ENCODE measurements around the gene CSNK2B. TPM values are rescaled to one million over a fixed set of nuclear protein-coding genes. Genes with fewer than 3 reads are reported as not detected.

The CSNK2B gene
- total RNA-seq, 2 experiments from 2014 or later: 230 to 245 TPM

GRCh38 chr6:31666337-31666965 is 571 bp downstream of the CSNK2B start:
- no peaks in the 10 kb centered on the region for H3K9me3 ChIP-seq (ENCODE audit: low read length)
- H3K79me2 ChIP-seq (ENCODE audit: insufficient read depth, low read depth, low read length): peaks cover 54% of the 10 kb centered on the region
- BruUV-seq (replicated peaks): no TSS peak
- H3K4me1 ChIP-seq (ENCODE audit: insufficient read depth, low read length, poor library complexity, severe bottlenecking): peaks cover 36% of the 10 kb centered on the region
- no peak overlapping the region for H2AFZ ChIP-seq (ENCODE audit: low read length)
- DNase-seq (ENCODE audit: low spot score): no peak
- H3K27ac ChIP-seq (ENCODE audit: low read depth, low read length, poor library complexity, severe bottlenecking): peak overlapping the region; percentile 90
- peaks cover 76% of the 10 kb centered on the region for H3K36me3 ChIP-seq (ENCODE audit: insufficient read depth, low read length)
- H3K9me2 ChIP-seq (ENCODE audit: insufficient read depth, low read length): no peaks in the 10 kb centered on the region
- peak overlapping the region; percentile 90 for H3K4me2 ChIP-seq (ENCODE audit: low read length)
- TF ChIP-seq EZH2phosphoT487 (IDR thresholded peaks at IDR 0.05; ENCODE audit: borderline replicate concordance, low read depth, low read length) (no peak), CTCF (conservative IDR thresholded peaks at IDR 0.05; ENCODE audit: low read length) (no peak)
- ChIA-PET POLR2A (interaction anchor here (0.7 to 0.9 kb wide), 2 partner anchors 13 to 37 kb away, joined by 3 read pairs; partner anchors contain the start of gene ABHD16A), CTCF (ENCODE audit: unreplicated experiment) (no interaction called here)
- intact Hi-C loops (cut with micrococcal nuclease; ENCODE audit: unreplicated experiment): no loop called here
- H4K20me1 ChIP-seq (ENCODE audit: insufficient read depth, low read length): 0 out of 2 replicates have a peak, but pooled peaks cover 3% of the 10 kb centered on the region
- peak overlapping the region; percentile 99 for H3K4me3 ChIP-seq (ENCODE audit: low read depth, low read length, poor library complexity, severe bottlenecking)

GRCh38 chr6:31669676-31670075 is 3.8 kb downstream of the CSNK2B start, which contains the start of gene LY6G5B:
LY6G5B (plus strand) TSS chr6:31669976; CDS start chr6:31670951, 975 bp downstream.
- Histone ChIP-seq H2AFZ (ENCODE audit: low read length) (no peak within 1 kb of the TSS), H3K4me2 (ENCODE audit: low read length) (no peak within 1 kb of the TSS), H3K79me2 (ENCODE audit: insufficient read depth, low read depth, low read length) (peaks cover 30% of the 10 kb centered on the region), H3K9me2 (ENCODE audit: insufficient read depth, low read length) (no peaks in the 10 kb centered on the region), H3K4me3 (ENCODE audit: low read depth, low read length, poor library complexity, severe bottlenecking) (no peak within 1 kb of the TSS), H3K36me3 (ENCODE audit: insufficient read depth, low read length) (peaks cover 74% of the 10 kb centered on the region), H3K27ac (ENCODE audit: low read depth, low read length, poor library complexity, severe bottlenecking) (no peak within 1 kb of the TSS), H4K20me1 (ENCODE audit: insufficient read depth, low read length) (0 out of 2 replicates have a peak, but pooled peaks cover 3% of the 10 kb centered on the region), H3K4me1 (ENCODE audit: insufficient read depth, low read length, poor library complexity, severe bottlenecking) (peaks cover 11% of the 10 kb centered on the region), H3K9me3 (ENCODE audit: low read length) (no peaks in the 10 kb centered on the region)
- no peak for TF ChIP-seq CTCF (conservative IDR thresholded peaks at IDR 0.05; ENCODE audit: low read length)
- TF ChIP-seq EZH2phosphoT487 (IDR thresholded peaks at IDR 0.05; ENCODE audit: borderline replicate concordance, low read depth, low read length): no peak
- DNase-seq (ENCODE audit: low spot score): no peak
- intact Hi-C loops (cut with micrococcal nuclease; ENCODE audit: unreplicated experiment): no loop called here
- BruUV-seq (replicated peaks): no TSS peak
- POLR2A ChIA-PET: interaction anchor here (0.9 kb wide), 1 partner anchor 35 kb away, joined by 3 read pairs; no protein-coding TSS in a partner anchor
- CTCF ChIA-PET (ENCODE audit: unreplicated experiment): no interaction called here

GRCh38 chr6:31676322-31676903 is 10.5 kb downstream of the CSNK2B start:
- intact Hi-C loops (cut with micrococcal nuclease; ENCODE audit: unreplicated experiment): no loop called here
- no TSS peak for BruUV-seq (replicated peaks)
- ChIA-PET CTCF (ENCODE audit: unreplicated experiment) (no interaction called here), POLR2A (no interaction called here)
- H3K9me3 ChIP-seq (ENCODE audit: low read length): no peaks in the 10 kb centered on the region
- H3K27ac ChIP-seq (ENCODE audit: low read depth, low read length, poor library complexity, severe bottlenecking): no peak overlapping the region
- H3K4me1 ChIP-seq (ENCODE audit: insufficient read depth, low read length, poor library complexity, severe bottlenecking): peaks cover 28% of the 10 kb centered on the region
- no peaks in the 10 kb centered on the region for H3K9me2 ChIP-seq (ENCODE audit: insufficient read depth, low read length)
- H4K20me1 ChIP-seq (ENCODE audit: insufficient read depth, low read length): no peaks in the 10 kb centered on the region
- no peak for TF ChIP-seq CTCF (conservative IDR thresholded peaks at IDR 0.05; ENCODE audit: low read length)
- TF ChIP-seq EZH2phosphoT487 (IDR thresholded peaks at IDR 0.05; ENCODE audit: borderline replicate concordance, low read depth, low read length): no peak
- DNase-seq (ENCODE audit: low spot score): peak; percentile 36
- H3K4me2 ChIP-seq (ENCODE audit: low read length): no peak overlapping the region
- no peaks in the 10 kb centered on the region for H3K79me2 ChIP-seq (ENCODE audit: insufficient read depth, low read depth, low read length)
- no peak overlapping the region for H2AFZ ChIP-seq (ENCODE audit: low read length)
- H3K36me3 ChIP-seq (ENCODE audit: insufficient read depth, low read length): peaks cover 31% of the 10 kb centered on the region
- no peak overlapping the region for H3K4me3 ChIP-seq (ENCODE audit: low read depth, low read length, poor library complexity, severe bottlenecking)
